ENCODE data around the gene USP14. TPM values are rescaled to one million over a fixed set of nuclear protein-coding genes. Genes with fewer than 3 reads are reported as not detected.

The USP14 gene
- total RNA-seq, 1 experiment from 2014 or later: 16.6 TPM

- no peak for DNase-seq (ENCODE audit: low read depth)
These were observed 69.5 kb downstream of the USP14 start for GRCh38 chr18:227902-228301.

- DNase-seq (ENCODE audit: low read depth): peak; percentile 15
These were observed 70.2 kb downstream of the USP14 start for GRCh38 chr18:228586-228985.

GRCh38 chr18:231563-231962 is 73.2 kb downstream of the USP14 start:
- DNase-seq (ENCODE audit: low read depth): no peak

DNA sequence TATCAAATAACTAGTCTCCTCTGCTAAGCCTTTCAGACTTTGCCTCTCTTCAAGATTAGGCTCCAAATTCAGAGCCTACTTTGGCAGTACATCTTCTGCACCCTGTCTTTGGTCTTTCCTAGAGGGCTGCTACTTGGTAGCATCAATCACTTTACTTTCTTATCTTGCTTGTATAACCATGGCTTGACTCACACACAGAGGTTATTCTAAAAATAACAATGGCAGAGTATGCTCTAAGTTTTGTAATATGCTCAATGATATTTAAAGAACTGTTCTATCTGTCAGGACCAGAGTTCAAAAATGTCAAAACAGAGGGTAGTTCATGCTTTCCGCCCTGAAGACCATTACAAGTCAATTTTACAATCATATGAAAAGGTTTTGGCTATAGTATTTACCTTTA is 81.8 kb downstream of the USP14 start:
- no peak for DNase-seq (ENCODE audit: low read depth)

DNA sequence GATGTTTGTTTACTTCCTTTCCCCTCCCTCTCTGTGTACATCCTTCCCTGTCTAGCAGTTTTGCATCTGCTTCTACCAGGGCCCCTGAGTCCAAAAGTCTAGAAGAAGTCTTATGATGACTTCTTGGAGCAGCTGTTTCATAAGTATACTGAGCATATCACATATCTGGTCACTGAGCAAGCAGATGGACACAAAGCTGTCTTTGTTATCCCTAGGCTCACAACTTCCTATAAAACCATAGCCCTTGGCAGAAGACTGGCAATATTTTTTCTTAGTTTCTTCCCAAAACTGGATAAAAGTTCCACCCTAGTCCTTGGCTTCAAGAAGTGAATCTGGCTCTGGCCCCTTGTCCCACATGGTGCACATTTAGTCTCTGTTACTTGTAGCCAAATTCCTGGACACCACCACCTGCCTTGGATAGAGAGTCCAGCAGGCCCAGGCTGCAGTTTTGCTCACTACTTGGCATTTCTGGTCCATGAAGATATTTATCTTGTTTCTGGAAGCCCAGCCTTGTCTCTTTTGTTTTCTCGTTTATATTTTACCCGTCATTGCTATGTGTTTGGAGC is 87.0 kb downstream of the USP14 start:
- peak; percentile 34 for DNase-seq (ENCODE audit: low read depth)

DNA sequence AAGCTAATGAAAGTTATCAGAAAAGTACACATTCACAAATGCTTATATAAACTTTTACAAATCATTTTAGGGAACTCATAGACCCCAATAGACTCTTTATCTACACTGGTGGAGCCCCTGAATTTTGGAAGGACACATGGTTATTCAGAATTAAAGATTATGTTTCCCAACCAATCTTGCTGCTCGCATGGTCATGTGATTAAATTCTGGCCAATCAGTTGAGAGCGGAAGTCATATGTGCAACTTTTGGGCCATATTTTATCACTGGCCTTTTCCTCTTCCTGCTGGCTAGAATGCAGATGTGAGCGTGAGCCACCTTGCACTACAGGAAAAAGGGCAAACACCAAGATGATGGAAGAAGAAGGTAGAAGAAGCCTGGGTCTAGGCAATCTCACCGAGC is 89.7 kb downstream of the USP14 start:
- no peak for DNase-seq (ENCODE audit: low read depth)

DNA sequence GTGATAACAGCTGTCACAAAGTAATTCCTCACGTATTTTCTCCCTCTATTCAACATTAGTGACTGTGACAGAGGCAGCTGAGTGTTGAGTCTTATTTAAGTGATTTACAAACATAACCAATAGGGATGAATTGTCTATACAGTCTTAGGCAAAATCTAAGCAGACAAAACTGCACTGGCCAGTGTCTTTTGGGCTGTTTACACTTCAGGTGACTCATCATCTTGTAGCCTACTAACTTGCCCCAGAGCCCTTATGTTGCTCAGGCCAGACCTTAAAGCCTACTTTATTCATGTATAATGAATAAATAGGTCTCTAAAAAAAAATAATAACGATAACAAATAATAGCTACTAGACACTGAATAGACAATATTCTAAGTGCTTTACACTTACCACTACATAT is 92.3 kb downstream of the USP14 start:
- DNase-seq (ENCODE audit: low read depth): peak; percentile 21

GRCh38 chr18:251572-251971 is 93.2 kb downstream of the USP14 start:
- DNase-seq (ENCODE audit: low read depth): no peak

DNA sequence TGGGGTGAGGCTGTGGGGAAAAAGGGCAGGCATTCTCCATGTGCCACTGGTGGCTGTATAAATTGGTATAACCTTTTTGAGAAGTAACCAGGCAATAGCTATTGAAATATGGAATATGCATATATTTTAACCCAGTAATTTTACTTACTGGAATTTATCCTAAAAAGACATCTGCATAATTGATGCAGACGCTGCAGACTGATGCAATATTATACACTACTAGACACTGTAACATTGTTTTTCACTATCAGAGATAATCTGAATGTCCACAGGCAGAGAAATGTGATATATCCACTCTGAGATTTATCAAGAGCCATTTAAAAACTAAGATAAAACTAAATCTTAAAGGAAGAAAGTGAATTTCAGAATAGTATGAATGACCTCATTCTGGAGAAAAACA is 94.8 kb downstream of the USP14 start:
- DNase-seq (ENCODE audit: low read depth): no peak

- DNase-seq (ENCODE audit: low read depth): no peak
These were observed 96.8 kb downstream of the USP14 start for GRCh38 chr18:255171-255570.

DNA sequence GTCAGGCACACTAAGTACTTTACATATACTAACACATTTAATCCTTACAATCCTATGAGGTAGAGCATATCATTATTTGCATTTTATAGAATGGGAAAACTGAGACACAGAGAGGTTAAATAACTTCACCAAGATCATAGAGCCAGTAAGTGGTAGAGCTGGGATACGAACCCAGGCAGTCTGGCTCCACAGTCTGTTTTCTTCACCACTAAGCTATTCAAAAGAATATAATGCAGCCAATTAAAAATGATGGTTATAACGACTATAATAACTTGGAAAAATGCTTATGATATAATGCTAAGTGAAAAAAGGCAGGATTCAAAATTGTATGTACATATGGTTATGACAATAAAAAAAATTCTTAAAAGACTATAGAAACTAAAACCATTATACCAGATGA is 102.2 kb downstream of the USP14 start:
- DNase-seq (ENCODE audit: low read depth): no peak

GRCh38 chr18:261398-262073 is 103.2 kb downstream of the USP14 start:
- no peak for DNase-seq (ENCODE audit: low read depth)

Other genes with a start within 250 kb of the USP14 start
- gene TUBB8B, start 108.9 kb upstream of the USP14 start, total RNA-seq (2014; rRNA removed; shearing (Covaris generic)): not detected in 2 replicates
- gene THOC1, start 109.5 kb downstream of the USP14 start, total RNA-seq (2014; rRNA removed; shearing (Covaris generic)): 34.4 and 39.8 TPM in 2 replicates

Data from RPMI7951 (cell line).